8988T (cell line): Measurements from ENCODE around the gene AMBRA1.
A peak's percentile ranks its signal among the peaks of the same experiment; 100 is the strongest.

Experiments used
- DNase-seq: peaks from one replicate; pipeline ENCODE4 v3.0.0; 2011

Gene AMBRA1

GRCh38 chr11:46391578-46392420 is 202.0 kb downstream of the AMBRA1 start, which contains the start of gene CHRM4:
TSS of gene CHRM4 (minus strand) at chr11:46391776. CDS start at chr11:46386557, 5,219 bp downstream.
- DNase-seq, result peak; percentile 100

GRCh38 chr11:46391186-46391577 is 202.6 kb downstream of the AMBRA1 start:
- peak; percentile 59 for DNase-seq

- peak; percentile 62 for DNase-seq
Measured at GRCh38 chr11:46390331-46391171, 203.3 kb downstream of the AMBRA1 start.

GRCh38 chr11:46389450-46390330 is 204.1 kb downstream of the AMBRA1 start:
- DNase-seq, result peak; percentile 100

- DNase-seq, result no peak
Measured at GRCh38 chr11:46388619-46389449, 205.0 kb downstream of the AMBRA1 start.

- no peak for DNase-seq
Measured at GRCh38 chr11:46387919-46388618, 205.8 kb downstream of the AMBRA1 start.

GRCh38 chr11:46387456-46387855 is 206.4 kb downstream of the AMBRA1 start:
- DNase-seq, result no peak

GRCh38 chr11:46386674-46387073 is 207.1 kb downstream of the AMBRA1 start:
- no peak for DNase-seq

- DNase-seq, result no peak
Measured at GRCh38 chr11:46386005-46386578, 207.7 kb downstream of the AMBRA1 start.

GRCh38 chr11:46385169-46386004 is 208.4 kb downstream of the AMBRA1 start:
- no peak for DNase-seq

GRCh38 chr11:46383974-46384701 is 209.7 kb downstream of the AMBRA1 start:
- DNase-seq, result no peak

GRCh38 chr11:46383404-46383758 is 210.4 kb downstream of the AMBRA1 start:
- peak; percentile 24 for DNase-seq

- peak; percentile 99 for DNase-seq
Measured at GRCh38 chr11:46382646-46383403, 211.0 kb downstream of the AMBRA1 start.

GRCh38 chr11:46381819-46382645 is 211.8 kb downstream of the AMBRA1 start:
- peak; percentile 23 for DNase-seq

GRCh38 chr11:46381048-46381818 is 212.6 kb downstream of the AMBRA1 start, which contains the start of gene MDK:
TSS of gene MDK (plus strand) at chr11:46381669. CDS start at chr11:46382058, 389 bp downstream.
- DNase-seq, result no peak

GRCh38 chr11:46380340-46381047 is 213.3 kb downstream of the AMBRA1 start:
- DNase-seq, result peak; percentile 92
